ENCODE data around the gene SULT1C4.

SULT1C4 gene

DNA sequence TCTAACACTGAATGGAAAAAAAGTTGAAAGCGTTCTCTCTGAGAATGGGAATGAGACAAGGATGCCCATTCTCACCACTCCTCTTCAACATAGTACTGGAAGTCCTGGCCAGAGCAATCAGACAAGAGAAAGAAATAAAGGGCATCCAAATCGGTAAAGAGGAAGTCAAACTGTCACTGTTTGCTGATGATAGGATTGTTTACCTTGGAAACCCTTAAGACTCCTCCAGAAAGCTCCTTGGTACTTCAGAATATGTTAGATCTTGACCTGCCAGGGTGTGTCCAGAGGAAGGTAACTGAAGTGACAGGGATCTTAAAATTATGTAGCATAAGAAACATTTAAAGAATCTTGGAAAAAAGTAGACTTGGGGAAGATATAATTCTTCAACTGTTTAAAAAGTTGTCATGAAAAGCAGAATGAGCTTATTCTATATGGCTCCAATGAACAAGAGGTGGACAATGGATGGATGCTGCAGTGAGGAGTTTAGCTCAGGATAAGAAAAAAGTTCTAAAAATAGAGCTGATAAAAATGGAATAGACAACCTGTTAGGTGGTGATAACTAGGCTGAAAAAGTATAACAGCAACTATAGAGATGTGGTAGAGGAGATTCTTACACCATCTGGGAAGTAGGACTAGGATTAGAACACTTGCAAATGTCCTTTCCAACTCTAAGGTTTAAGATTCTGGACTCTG is 16.8 kb upstream of the SULT1C4 start:
- H3K9ac ChIP-seq (ENCODE audit: low read length) = no peak overlapping the region
- no peaks in the 10 kb centered on the region for H3K36me3 ChIP-seq (ENCODE audit: control insufficient read depth, insufficient read depth, low read length)
- no peaks in the 10 kb centered on the region for H3K9me3 ChIP-seq (ENCODE audit: control insufficient read depth, low read length)
- H3K27me3 ChIP-seq (ENCODE audit: control insufficient read depth, insufficient read depth, low read length) = no peaks in the 10 kb centered on the region
- H3K4me1 ChIP-seq (ENCODE audit: control insufficient read depth, insufficient read depth, low read length) = peaks cover 7% of the 10 kb centered on the region
- no peak overlapping the region for H3K4me3 ChIP-seq (ENCODE audit: low read length)

DNA sequence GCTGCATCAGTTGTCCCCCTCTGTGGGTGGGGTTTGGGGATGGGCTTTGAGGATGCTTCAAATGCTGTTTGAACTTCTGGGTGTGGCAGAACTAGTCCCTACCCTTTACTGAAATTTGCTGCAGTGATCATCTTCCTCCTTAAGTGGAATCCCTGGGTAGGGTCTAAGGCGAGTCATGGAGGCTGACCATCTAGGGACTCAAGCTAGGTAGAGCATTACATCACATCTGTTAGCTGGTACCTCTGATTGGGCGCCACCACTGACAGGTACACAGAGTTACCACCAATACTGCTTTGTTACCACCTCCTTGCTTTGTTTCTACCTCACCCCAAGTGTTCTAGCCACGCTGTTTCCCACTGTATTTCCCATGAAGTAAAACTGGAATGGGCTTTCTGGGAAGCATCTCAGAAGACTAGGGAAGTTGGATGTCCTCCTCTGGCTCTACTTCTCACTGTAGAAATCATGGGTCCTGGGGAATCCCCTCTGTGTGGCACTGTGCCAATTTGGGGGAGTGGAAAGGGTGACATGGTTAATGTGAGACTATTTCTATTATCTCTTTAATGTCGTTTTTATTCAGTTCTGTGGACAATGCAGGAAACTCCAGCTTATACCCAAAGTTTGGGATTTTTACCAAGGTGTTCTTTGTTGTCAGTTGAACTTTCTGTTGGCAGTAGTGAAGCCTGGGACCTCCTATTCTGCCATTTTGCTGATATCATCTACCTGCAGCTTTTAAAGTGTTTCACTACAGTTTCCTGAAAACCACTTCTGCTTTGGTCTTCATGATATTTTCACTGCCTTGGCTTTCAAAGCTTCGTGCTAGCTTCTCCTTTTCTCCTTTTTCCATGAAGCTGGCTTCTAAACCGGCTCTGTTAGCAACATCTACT is 14.5 kb upstream of the SULT1C4 start:
- H3K9me3 ChIP-seq (ENCODE audit: control insufficient read depth, low read length) = no peaks in the 10 kb centered on the region
- no peaks in the 10 kb centered on the region for H3K36me3 ChIP-seq (ENCODE audit: control insufficient read depth, insufficient read depth, low read length)
- H3K9ac ChIP-seq (ENCODE audit: low read length) = no peak overlapping the region
- peaks cover 7% of the 10 kb centered on the region for H3K4me1 ChIP-seq (ENCODE audit: control insufficient read depth, insufficient read depth, low read length)
- no peaks in the 10 kb centered on the region for H3K27me3 ChIP-seq (ENCODE audit: control insufficient read depth, insufficient read depth, low read length)
- H3K4me3 ChIP-seq (ENCODE audit: low read length) = no peak overlapping the region

DNA sequence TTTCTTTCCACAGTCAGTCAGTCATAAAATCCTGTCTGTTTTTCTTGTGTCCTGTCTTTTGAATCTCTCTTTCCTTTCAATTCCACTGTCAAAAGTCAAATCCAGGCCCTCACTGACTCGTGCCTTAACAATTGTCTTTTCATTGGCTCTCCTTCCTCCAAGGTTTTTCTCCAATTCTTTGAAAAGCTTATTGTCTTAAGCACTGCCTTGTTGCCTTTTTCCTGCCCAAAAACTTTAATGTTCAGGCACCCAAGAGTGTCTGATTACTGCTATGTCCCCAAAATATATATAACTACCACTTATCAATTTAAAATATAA is 13.9 kb upstream of the SULT1C4 start:
- Histone ChIP-seq H3K9me3 (ENCODE audit: control insufficient read depth, low read length) (no peaks in the 10 kb centered on the region), H3K9ac (ENCODE audit: low read length) (no peak overlapping the region), H3K4me1 (ENCODE audit: control insufficient read depth, insufficient read depth, low read length) (peaks cover 7% of the 10 kb centered on the region), H3K4me3 (ENCODE audit: low read length) (no peak overlapping the region), H3K36me3 (ENCODE audit: control insufficient read depth, insufficient read depth, low read length) (no peaks in the 10 kb centered on the region), H3K27me3 (ENCODE audit: control insufficient read depth, insufficient read depth, low read length) (no peaks in the 10 kb centered on the region)

DNA sequence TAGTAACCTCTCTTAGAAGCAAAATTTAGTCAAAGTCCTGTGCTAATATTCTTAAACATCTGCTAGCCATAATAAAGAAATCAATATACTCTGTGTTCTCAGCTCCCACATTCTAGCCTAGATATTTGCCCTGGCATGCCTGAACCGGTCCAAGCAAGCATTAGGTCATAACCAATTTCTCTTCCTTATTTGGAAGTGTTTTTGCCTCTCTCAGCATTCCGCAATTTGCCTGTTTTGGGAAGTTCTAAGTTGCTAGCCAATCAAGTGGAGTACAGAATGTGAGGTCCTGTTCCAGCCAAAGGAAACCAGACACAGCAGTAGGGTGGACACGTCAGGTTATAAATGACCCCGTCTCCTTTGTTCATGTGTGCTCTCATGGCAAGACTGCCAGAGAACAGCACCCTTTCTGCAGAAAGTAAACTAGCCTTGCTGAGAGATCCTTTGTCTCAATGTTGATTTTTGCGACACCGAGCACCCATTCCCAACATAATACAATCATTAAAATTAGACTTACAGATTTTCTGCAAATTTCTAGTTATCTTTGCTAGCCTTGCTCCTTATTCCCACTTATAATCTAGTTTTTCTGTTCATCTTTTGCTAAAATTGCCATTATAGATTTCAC is 13.0 kb upstream of the SULT1C4 start:
- H3K4me1 ChIP-seq (ENCODE audit: control insufficient read depth, insufficient read depth, low read length) = peaks cover 7% of the 10 kb centered on the region
- no peaks in the 10 kb centered on the region for H3K36me3 ChIP-seq (ENCODE audit: control insufficient read depth, insufficient read depth, low read length)
- no peak overlapping the region for H3K9ac ChIP-seq (ENCODE audit: low read length)
- H3K4me3 ChIP-seq (ENCODE audit: low read length) = no peak overlapping the region
- H3K27me3 ChIP-seq (ENCODE audit: control insufficient read depth, insufficient read depth, low read length) = no peaks in the 10 kb centered on the region
- no peaks in the 10 kb centered on the region for H3K9me3 ChIP-seq (ENCODE audit: control insufficient read depth, low read length)

DNA sequence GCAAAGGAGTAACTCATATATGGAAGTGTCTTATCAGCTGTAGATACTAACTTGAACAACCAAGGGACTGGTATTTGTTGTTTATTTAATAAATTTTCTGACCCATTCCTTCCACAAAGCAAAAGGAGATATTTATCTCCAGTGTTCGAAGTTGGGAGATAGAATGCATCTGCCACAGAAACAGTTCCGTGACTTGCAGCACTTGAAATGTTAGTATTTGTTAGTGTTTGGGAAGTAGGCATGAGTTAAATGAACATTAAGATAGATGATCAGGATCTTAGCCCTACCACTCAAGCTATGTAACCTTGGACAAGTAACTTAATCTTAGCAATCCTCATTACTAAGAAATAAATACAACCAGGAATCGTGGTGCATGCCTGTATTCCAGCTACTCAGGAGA is 12.1 kb upstream of the SULT1C4 start:
- H3K9me3 ChIP-seq (ENCODE audit: control insufficient read depth, low read length) = no peaks in the 10 kb centered on the region
- H3K4me3 ChIP-seq (ENCODE audit: low read length) = no peak overlapping the region
- no peaks in the 10 kb centered on the region for H3K27me3 ChIP-seq (ENCODE audit: control insufficient read depth, insufficient read depth, low read length)
- H3K9ac ChIP-seq (ENCODE audit: low read length) = no peak overlapping the region
- H3K36me3 ChIP-seq (ENCODE audit: control insufficient read depth, insufficient read depth, low read length) = no peaks in the 10 kb centered on the region
- peaks cover 11% of the 10 kb centered on the region for H3K4me1 ChIP-seq (ENCODE audit: control insufficient read depth, insufficient read depth, low read length)

DNA sequence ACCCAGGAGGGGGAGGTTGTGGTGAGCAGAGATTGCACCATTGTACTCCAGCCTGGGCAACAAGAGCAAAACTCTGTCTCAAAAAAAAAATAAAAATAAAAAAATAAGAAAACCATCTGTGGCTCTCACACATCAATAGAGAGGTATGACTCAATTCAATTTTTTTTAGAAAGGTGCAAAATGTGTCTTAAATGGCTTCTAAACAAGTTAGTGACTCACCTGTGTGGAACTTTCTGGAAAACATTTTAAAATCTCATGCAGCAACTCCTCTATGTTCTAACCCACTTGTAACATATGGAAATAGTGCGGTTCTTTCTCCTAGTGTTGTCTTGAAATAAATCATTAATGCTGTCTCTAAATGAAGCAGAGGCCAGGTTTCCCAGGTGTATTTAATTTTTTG is 10.7 kb upstream of the SULT1C4 start:
- Histone ChIP-seq H3K9ac (ENCODE audit: low read length) (no peak overlapping the region), H3K27me3 (ENCODE audit: control insufficient read depth, insufficient read depth, low read length) (no peaks in the 10 kb centered on the region), H3K4me1 (ENCODE audit: control insufficient read depth, insufficient read depth, low read length) (peaks cover 13% of the 10 kb centered on the region), H3K36me3 (ENCODE audit: control insufficient read depth, insufficient read depth, low read length) (no peaks in the 10 kb centered on the region), H3K9me3 (ENCODE audit: control insufficient read depth, low read length) (no peaks in the 10 kb centered on the region), H3K4me3 (ENCODE audit: low read length) (no peak overlapping the region)

DNA sequence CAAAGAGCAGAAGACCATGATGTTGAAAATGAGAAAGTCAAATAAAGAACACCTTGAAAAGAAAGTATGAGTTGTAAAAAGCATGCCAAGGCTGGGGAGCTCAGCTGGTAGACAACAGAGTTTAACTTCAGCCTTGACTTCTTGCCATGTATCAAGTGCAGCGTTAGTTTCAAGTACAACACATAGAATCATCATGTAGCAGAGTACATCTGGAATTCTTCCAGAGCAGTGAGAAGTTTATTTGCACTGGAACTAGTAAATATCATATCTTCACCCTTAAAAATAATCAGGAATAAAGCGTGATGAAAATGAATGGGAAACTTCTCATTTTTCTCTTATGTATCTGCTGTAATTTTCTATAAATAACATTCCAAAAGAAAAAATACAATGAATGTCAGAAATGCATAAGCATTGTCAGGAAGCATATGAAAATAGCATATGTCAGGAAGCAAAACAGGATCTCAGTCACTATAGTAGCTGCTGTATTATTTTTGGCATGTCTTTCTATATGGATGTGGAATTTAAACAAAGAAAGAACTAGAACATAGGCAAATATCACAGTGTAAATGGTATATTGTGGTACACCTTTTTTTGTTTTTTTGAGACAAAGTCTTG is 10.1 kb upstream of the SULT1C4 start:
- no peak overlapping the region for H3K4me3 ChIP-seq (ENCODE audit: low read length)
- H3K27me3 ChIP-seq (ENCODE audit: control insufficient read depth, insufficient read depth, low read length) = no peaks in the 10 kb centered on the region
- no peaks in the 10 kb centered on the region for H3K9me3 ChIP-seq (ENCODE audit: control insufficient read depth, low read length)
- no peak overlapping the region for H3K9ac ChIP-seq (ENCODE audit: low read length)
- H3K36me3 ChIP-seq (ENCODE audit: control insufficient read depth, insufficient read depth, low read length) = no peaks in the 10 kb centered on the region
- peaks cover 11% of the 10 kb centered on the region for H3K4me1 ChIP-seq (ENCODE audit: control insufficient read depth, insufficient read depth, low read length)

DNA sequence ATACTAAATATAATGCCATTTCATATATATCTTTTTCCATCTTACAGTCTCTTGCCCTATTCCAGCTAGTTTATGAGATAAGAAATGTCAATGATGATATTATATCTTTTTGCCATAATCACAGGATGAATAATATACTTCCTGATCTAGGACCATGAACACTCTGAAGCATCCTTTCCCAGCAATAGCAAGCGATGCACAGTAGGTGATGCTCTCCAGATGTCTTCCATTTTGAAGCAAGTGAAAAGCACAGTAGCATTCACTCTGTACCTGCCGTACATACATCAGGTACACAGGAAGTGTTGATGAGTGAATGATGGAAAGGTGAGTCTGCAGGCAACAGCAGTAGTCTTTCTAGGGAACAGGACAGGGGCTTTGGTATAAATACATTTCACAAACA is 8.6 kb upstream of the SULT1C4 start:
- Histone ChIP-seq H3K4me3 (ENCODE audit: low read length) (no peak overlapping the region), H3K9me3 (ENCODE audit: control insufficient read depth, low read length) (no peaks in the 10 kb centered on the region), H3K9ac (ENCODE audit: low read length) (no peak overlapping the region), H3K27me3 (ENCODE audit: control insufficient read depth, insufficient read depth, low read length) (no peaks in the 10 kb centered on the region), H3K4me1 (ENCODE audit: control insufficient read depth, insufficient read depth, low read length) (peaks cover 11% of the 10 kb centered on the region), H3K36me3 (ENCODE audit: control insufficient read depth, insufficient read depth, low read length) (no peaks in the 10 kb centered on the region)

DNA sequence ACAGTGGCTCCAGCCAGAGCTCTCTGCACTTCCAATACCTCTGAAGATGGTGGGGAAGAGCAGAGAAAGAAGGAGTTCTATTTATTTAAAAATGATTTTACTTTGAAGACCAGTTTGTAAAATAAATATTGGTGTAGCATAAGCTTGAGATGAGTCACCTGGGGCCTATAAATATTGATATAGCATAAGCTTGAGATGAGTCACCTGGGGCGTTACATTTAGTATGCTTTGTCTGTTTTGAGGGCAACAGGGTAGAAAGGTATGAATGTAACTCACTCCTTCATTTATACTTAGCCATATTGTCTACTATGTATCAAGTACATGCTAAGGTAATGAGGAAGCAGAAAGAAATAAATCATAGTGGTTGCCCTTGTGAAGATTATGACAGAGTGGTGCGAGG is 7.7 kb upstream of the SULT1C4 start:
- H3K4me3 ChIP-seq (ENCODE audit: low read length) = no peak overlapping the region
- no peaks in the 10 kb centered on the region for H3K27me3 ChIP-seq (ENCODE audit: control insufficient read depth, insufficient read depth, low read length)
- H3K4me1 ChIP-seq (ENCODE audit: control insufficient read depth, insufficient read depth, low read length) = peaks cover 11% of the 10 kb centered on the region
- H3K36me3 ChIP-seq (ENCODE audit: control insufficient read depth, insufficient read depth, low read length) = no peaks in the 10 kb centered on the region
- no peak overlapping the region for H3K9ac ChIP-seq (ENCODE audit: low read length)
- H3K9me3 ChIP-seq (ENCODE audit: control insufficient read depth, low read length) = no peaks in the 10 kb centered on the region

DNA sequence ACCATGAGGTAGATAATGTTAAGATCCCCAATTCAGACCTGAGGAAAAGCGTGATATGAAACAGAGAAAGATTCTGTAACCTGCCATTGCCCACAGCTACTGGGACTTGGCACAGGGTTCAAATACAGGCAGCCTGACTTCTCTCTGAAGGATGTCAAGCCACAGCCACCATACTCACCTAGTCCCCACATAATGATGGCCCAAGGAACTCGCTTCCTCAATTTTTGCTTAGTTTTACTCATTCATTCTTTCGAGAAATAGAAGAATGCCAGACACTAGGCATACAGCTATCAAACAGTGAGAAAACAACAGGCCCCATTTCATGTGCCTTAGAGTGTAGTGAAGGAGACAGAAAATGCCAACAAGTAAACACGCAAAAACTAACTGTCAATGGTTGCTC is 980 bp upstream of the SULT1C4 start:
- H3K9ac ChIP-seq (ENCODE audit: low read length) = no peak overlapping the region
- H3K27me3 ChIP-seq (ENCODE audit: control insufficient read depth, insufficient read depth, low read length) = no peaks in the 10 kb centered on the region
- no peaks in the 10 kb centered on the region for H3K9me3 ChIP-seq (ENCODE audit: control insufficient read depth, low read length)
- H3K4me1 ChIP-seq (ENCODE audit: control insufficient read depth, insufficient read depth, low read length) = peaks cover 4% of the 10 kb centered on the region
- H3K36me3 ChIP-seq (ENCODE audit: control insufficient read depth, insufficient read depth, low read length) = no peaks in the 10 kb centered on the region
- no peak overlapping the region for H3K4me3 ChIP-seq (ENCODE audit: low read length)

DNA sequence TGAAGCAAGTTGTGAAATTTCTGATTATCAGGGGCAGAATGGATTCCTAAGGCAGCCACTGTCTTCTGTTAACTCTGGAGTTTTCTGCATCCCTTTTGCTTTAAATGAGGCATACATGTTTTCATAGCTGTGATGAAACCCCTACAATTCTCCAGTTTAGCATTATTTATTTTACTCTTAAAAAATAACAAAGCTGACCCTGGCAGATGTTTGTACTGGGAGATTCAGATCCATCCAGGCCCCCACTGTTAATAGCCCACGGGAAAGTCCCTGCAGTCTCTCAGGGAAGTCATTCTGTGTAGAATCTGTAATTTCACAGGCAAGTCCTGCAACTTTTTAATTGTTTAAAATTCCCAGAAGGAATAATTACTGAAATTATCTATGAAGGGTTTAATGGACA is 353 bp upstream of the SULT1C4 start:
- H3K27me3 ChIP-seq (ENCODE audit: control insufficient read depth, insufficient read depth, low read length) = no peaks in the 10 kb centered on the region
- no peaks in the 10 kb centered on the region for H3K9me3 ChIP-seq (ENCODE audit: control insufficient read depth, low read length)
- H3K36me3 ChIP-seq (ENCODE audit: control insufficient read depth, insufficient read depth, low read length) = no peaks in the 10 kb centered on the region
- no peak overlapping the region for H3K4me3 ChIP-seq (ENCODE audit: low read length)
- H3K4me1 ChIP-seq (ENCODE audit: control insufficient read depth, insufficient read depth, low read length) = peaks cover 4% of the 10 kb centered on the region
- no peak overlapping the region for H3K9ac ChIP-seq (ENCODE audit: low read length)

DNA sequence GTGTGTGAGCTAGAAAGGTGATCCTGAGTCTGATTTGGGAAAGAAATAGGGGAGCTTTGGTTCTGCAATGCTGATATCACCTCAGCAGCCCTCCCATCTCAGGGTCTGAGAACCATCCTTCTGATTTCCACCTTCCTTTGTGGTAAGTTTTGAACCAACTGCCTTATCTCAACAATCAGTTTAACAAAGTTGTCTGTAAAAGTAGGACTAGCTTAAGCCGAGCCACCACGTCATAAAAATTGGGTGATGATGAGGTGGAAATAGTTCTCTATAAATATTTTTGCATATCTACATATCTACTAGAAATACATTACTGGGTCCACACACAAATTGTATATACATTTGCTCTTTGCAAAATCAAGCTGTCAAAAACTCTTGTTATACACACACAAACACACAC is 1.1 kb downstream of the SULT1C4 start:
- H3K4me3 ChIP-seq (ENCODE audit: low read length) = no peak overlapping the region
- H3K27me3 ChIP-seq (ENCODE audit: control insufficient read depth, insufficient read depth, low read length) = no peaks in the 10 kb centered on the region
- no peaks in the 10 kb centered on the region for H3K36me3 ChIP-seq (ENCODE audit: control insufficient read depth, insufficient read depth, low read length)
- no peaks in the 10 kb centered on the region for H3K4me1 ChIP-seq (ENCODE audit: control insufficient read depth, insufficient read depth, low read length)
- H3K9me3 ChIP-seq (ENCODE audit: control insufficient read depth, low read length) = no peaks in the 10 kb centered on the region
- H3K9ac ChIP-seq (ENCODE audit: low read length) = no peak overlapping the region

Data from mucosa of stomach (tissue), 1 donor.